Endothelial cell of umbilical vein (primary cell): Measurements from ENCODE around the gene OR5AU1. TPM values are rescaled to one million over a fixed set of nuclear protein-coding genes. Genes with fewer than 3 reads are reported as not detected.

ENCODE experiments used
- BruUV-seq: library from RNA; stranded (reverse); fragments of 400-500 nt; replicated peaks from 2 replicates; lab custom pipeline; 2021; lab: Mats Ljungman, UMichigan
- CTCF ChIA-PET: fragments of 300-600, 350-600 bp; sonication (Branson Sonifier 250); formaldehyde crosslinking; loops from one replicate; lab custom pipeline; 2021; ENCODE audit warnings: antibody characterized with exemption, inconsistent platforms; lab: Charles Lee
- POLR2A ChIA-PET: fragments of 300-600, 350-600 bp; sonication (Branson Sonifier 250); formaldehyde crosslinking; loops from one replicate; lab custom pipeline; 2021; ENCODE audit warnings: antibody characterized with exemption, inconsistent platforms; lab: Charles Lee
- DNase-seq: peaks from one replicate; pipeline ENCODE4 v3.0.0-alpha.2; 2011; ENCODE audit warnings: low read depth, low spot score
- FAIRE-seq: peaks from 2 replicates; lab custom pipeline; 2011; peaks lifted over from hg19 to GRCh38; lab: Jason Lieb, UNC
- H2AFZ ChIP-seq: 2 replicates; pipeline ENCODE4 v1.6.0; 2012; ENCODE audit warnings: low read depth, low read length, control low read depth, inconsistent platforms
- H3K27ac ChIP-seq: 2 replicates; pipeline ENCODE4 v1.5.1; 2011; ENCODE audit warnings: low read depth, mild to moderate bottlenecking, control low read depth, low read length, moderate library complexity; ENCODE audit not compliant: insufficient read depth
- H3K27me3 ChIP-seq, 2 experiments: 2 replicates each; pipeline versions ENCODE4 v1.6.0 to v1.6.1; 2011; ENCODE audit warnings: low read length in 2 of 2, mixed read lengths in 1 of 2; ENCODE audit not compliant: control insufficient read depth in 2 of 2, insufficient read depth in 2 of 2
- H3K36me3 ChIP-seq, 2 experiments: 2 replicates in 1 of 2; 3 replicates in 1 of 2; pipeline ENCODE4 v1.5.1; 2011; ENCODE audit warnings: low read length in 2 of 2, mild to moderate bottlenecking in 1 of 2, moderate library complexity in 1 of 2; ENCODE audit not compliant: control insufficient read depth in 2 of 2, insufficient read depth in 2 of 2; ENCODE audit errors: extremely low read depth in 1 of 2
- H3K4me1 ChIP-seq: 3 replicates; pipeline ENCODE4 v1.5.1; 2011; ENCODE audit warnings: mild to moderate bottlenecking, low read length; ENCODE audit not compliant: control insufficient read depth, insufficient read depth; ENCODE audit errors: extremely low read depth
- H3K4me2 ChIP-seq: 2 replicates; pipeline ENCODE4 v1.6.1; 2011; ENCODE audit warnings: low read length, control low read depth, mixed read lengths; ENCODE audit not compliant: insufficient read depth
- H3K4me3 ChIP-seq, 3 experiments: fragments of 200-600 bp in 1 of 3; sonication (generic), shearing (Covaris generic) in 1 of 3; replicated peaks in 1 of 3; 2 replicates each; pipeline ENCODE4 v1.5.1; 2011 to 2016; ENCODE audit warnings: control low read depth in 3 of 3, low read length in 3 of 3, mild to moderate bottlenecking in 2 of 3, inconsistent platforms in 1 of 3, low read depth in 1 of 3, moderate library complexity in 1 of 3; ENCODE audit not compliant: insufficient read depth in 1 of 3
- H3K79me2 ChIP-seq: 2 replicates; pipeline ENCODE4 v1.6.0; 2012; ENCODE audit warnings: low read length, inconsistent platforms; ENCODE audit not compliant: control insufficient read depth, insufficient read depth
- H3K9ac ChIP-seq: replicated peaks from 2 replicates; pipeline ENCODE3; 2011; ENCODE audit warnings: low read length, control low read depth; ENCODE audit not compliant: insufficient read depth; ENCODE audit errors: extremely low read depth
- H3K9me1 ChIP-seq: replicated peaks from 3 replicates; pipeline ENCODE4 v1.6.0; 2011; ENCODE audit warnings: mild to moderate bottlenecking, low read length; ENCODE audit not compliant: control insufficient read depth, insufficient read depth; ENCODE audit errors: extremely low read depth
- H3K9me3 ChIP-seq: replicated peaks from 2 replicates; pipeline ENCODE4 v1.5.1; 2012; ENCODE audit warnings: low read length, inconsistent platforms; ENCODE audit not compliant: control insufficient read depth, insufficient read depth
- H4K20me1 ChIP-seq: replicated peaks from 2 replicates; pipeline ENCODE3; 2011; ENCODE audit warnings: mild to moderate bottlenecking, low read length; ENCODE audit not compliant: control insufficient read depth, insufficient read depth; ENCODE audit errors: extremely low read depth
- EZH2 ChIP-seq: IDR thresholded peaks from 2 replicates; pipeline ENCODE4 v1.6.1; 2012; ENCODE audit warnings: borderline replicate concordance, low read depth, mild to moderate bottlenecking, moderate library complexity, low read length, inconsistent platforms; ENCODE audit not compliant: severe bottlenecking
- FOS ChIP-seq: IDR thresholded peaks from 2 replicates; pipeline ENCODE4 v1.6.1; 2011; ENCODE audit warnings: mild to moderate bottlenecking, low read length, moderate library complexity, borderline replicate concordance; ENCODE audit not compliant: insufficient read depth
- GATA2 ChIP-seq: IDR thresholded peaks from 2 replicates; pipeline ENCODE4 v1.7.0; 2011; ENCODE audit warnings: low read depth, mild to moderate bottlenecking, moderate library complexity, mixed read lengths, low read length; ENCODE audit not compliant: insufficient read length, insufficient read depth
- JUN ChIP-seq: IDR thresholded peaks from 2 replicates; pipeline ENCODE4 v1.6.1; 2011; ENCODE audit warnings: borderline replicate concordance, low read depth; ENCODE audit not compliant: insufficient read length, insufficient read depth
- MYC ChIP-seq: IDR thresholded peaks from one replicate; pipeline ENCODE4 v1.6.1; 2011; ENCODE audit warnings: mild to moderate bottlenecking, low read depth, low read length
- POLR2A ChIP-seq: IDR thresholded peaks from 2 replicates; pipeline ENCODE4 v1.6.1; 2012; ENCODE audit warnings: low read depth, mild to moderate bottlenecking, control low read depth, low read length
- POLR2AphosphoS5 ChIP-seq: IDR thresholded peaks from 2 replicates; pipeline ENCODE4 v1.6.1; 2012; ENCODE audit warnings: low read depth, mild to moderate bottlenecking, control low read depth, low read length, moderate library complexity; ENCODE audit not compliant: insufficient read depth
- dilution Hi-C: fragments of 300-500 bp; cut with MboI; formaldehyde crosslinking; loops from one replicate; pipeline ENCODE4 v1.15.0; 2019; ENCODE audit warnings: low sequenced_read_pairs; ENCODE audit not compliant: extremely low pct_ligation_motif_present
- intact Hi-C: fragments of 100-400 bp; cut with micrococcal nuclease; formaldehyde crosslinking; loops from one replicate; pipeline ENCODE4 v1.10.0; 2022
- polyA plus RNA-seq, 4 experiments: library from polyadenylated mRNA; depleted of rRNA in 3 of 4; stranded (reverse) in 3 of 4; unstranded in 1 of 4; fragments of >200 nt; gene quantifications; 2 replicates each; pipeline versions ENCODE4 v1.2.1 to v1.2.3, GENCODE V29; 2011 to 2012; ENCODE audit warnings: missing spikeins in 1 of 4
- total RNA-seq: library from RNA; stranded (reverse); gene quantifications from 2 replicates; pipeline ENCODE4 v1.2.3, GENCODE V29; 2021
- TF ChIP-seq, protein P1 (sequence below), 2 donors: IDR thresholded peaks; 1 replicate in 1 of 2; 2 replicates in 1 of 2; pipeline ENCODE4 v1.5.1; 2011; ENCODE audit warnings: low read length in 2 of 2, mild to moderate bottlenecking in 2 of 2, moderate library complexity in 2 of 2, control low read depth in 1 of 2, inconsistent platforms in 1 of 2, low read depth in 1 of 2; ENCODE audit not compliant: insufficient read depth in 1 of 2; ENCODE audit errors: extremely low read depth in 1 of 2
- TF ChIP-seq, protein P2 (sequence below): IDR thresholded peaks from 2 replicates; pipeline ENCODE4 v1.6.1; 2011; ENCODE audit not compliant: insufficient read depth, insufficient read length

Gene OR5AU1
- total and polyA plus RNA-seq, 2 donors (not counting 3 experiments of a cell fraction or from before 2014, with no cell fraction given), result not detected

DNA sequence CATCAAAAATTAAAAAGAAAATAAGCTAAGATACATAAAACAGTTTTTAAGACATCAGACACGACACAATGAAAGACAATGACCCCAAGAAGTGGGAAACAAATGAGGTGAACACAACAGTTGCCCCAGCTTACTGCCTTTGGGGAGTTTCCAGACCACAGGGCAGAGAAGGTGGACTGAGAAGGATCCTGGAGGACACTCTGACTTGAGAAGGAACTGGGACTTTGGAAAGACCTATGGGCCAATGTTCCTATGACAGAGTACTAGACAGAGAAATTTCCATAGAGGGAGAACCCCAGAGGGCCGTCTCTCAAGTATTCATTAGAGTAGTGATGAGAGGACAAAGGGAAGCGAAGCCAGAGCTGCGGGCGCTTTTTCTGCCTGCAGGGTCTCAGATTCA is 6.2 kb upstream of the OR5AU1 start:
- Histone ChIP-seq H3K4me3 (no peak overlapping the region), H3K9ac (no peak overlapping the region), H3K9me1 (no peaks in the 10 kb centered on the region), H4K20me1 (no peaks in the 10 kb centered on the region), H3K4me1 (no peaks in the 10 kb centered on the region), H3K9me3 (no peaks in the 10 kb centered on the region), H3K4me2 (no peak overlapping the region), H3K27ac (no peak overlapping the region), H3K27me3 (peaks cover 15 to 31% of the 10 kb centered on the region in 2 experiments), H3K36me3 (no peaks in the 10 kb centered on the region), H3K79me2 (no peaks in the 10 kb centered on the region), H2AFZ (no peak overlapping the region)
- TF ChIP-seq MYC, result no peak
- TF ChIP-seq, protein P1, sequence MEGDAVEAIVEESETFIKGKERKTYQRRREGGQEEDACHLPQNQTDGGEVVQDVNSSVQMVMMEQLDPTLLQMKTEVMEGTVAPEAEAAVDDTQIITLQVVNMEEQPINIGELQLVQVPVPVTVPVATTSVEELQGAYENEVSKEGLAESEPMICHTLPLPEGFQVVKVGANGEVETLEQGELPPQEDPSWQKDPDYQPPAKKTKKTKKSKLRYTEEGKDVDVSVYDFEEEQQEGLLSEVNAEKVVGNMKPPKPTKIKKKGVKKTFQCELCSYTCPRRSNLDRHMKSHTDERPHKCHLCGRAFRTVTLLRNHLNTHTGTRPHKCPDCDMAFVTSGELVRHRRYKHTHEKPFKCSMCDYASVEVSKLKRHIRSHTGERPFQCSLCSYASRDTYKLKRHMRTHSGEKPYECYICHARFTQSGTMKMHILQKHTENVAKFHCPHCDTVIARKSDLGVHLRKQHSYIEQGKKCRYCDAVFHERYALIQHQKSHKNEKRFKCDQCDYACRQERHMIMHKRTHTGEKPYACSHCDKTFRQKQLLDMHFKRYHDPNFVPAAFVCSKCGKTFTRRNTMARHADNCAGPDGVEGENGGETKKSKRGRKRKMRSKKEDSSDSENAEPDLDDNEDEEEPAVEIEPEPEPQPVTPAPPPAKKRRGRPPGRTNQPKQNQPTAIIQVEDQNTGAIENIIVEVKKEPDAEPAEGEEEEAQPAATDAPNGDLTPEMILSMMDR (IDR thresholded peaks at IDR 0.05; ENCODE audit: extremely low read depth in 1 of 2, insufficient read depth in 1 of 2, low read depth in 1 of 2, low read length in 2 of 2), result no peak
- TF ChIP-seq, protein P2, sequence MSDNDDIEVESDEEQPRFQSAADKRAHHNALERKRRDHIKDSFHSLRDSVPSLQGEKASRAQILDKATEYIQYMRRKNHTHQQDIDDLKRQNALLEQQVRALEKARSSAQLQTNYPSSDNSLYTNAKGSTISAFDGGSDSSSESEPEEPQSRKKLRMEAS, result no peak
- TF ChIP-seq FOS, result no peak
- TF ChIP-seq POLR2A, result no peak
- TF ChIP-seq JUN, result no peak
- TF ChIP-seq EZH2, result no peak
- TF ChIP-seq POLR2AphosphoS5, result no peak
- no peak for TF ChIP-seq GATA2
- intact Hi-C loops (no loop called here), dilution Hi-C loops (no loop called here)
- DNase-seq (no peak), FAIRE-seq (no peak)
- BruUV-seq, result no TSS peak
- ChIA-PET CTCF (no interaction called here), POLR2A (no interaction called here)
